Glomerular endothelial cell (primary cell): ENCODE measurements around the gene SOS1. TPM values are rescaled to one million over a fixed set of nuclear protein-coding genes. Genes with fewer than 3 reads are reported as not detected.
"Not testable (repeated sequence)": the region's sequence is repeated elsewhere in the genome, so short reads cannot be mapped to it uniquely, and the experiment has no call there.

Experiments
- DNase-seq: peaks from one replicate; pipeline ENCODE4 v3.0.0-alpha.2; 2011; ENCODE audit warnings: low read depth, low spot score; ENCODE audit errors: extremely low read depth
- total RNA-seq: library from RNA; depleted of rRNA; stranded (reverse); fragments of >200 nt; gene quantifications from 2 replicates; pipeline ENCODE4 v1.2.3, GENCODE V29; 2015

SOS1 gene
- total RNA-seq, 1 donor from 2014 or later, result 21.0 TPM

DNA sequence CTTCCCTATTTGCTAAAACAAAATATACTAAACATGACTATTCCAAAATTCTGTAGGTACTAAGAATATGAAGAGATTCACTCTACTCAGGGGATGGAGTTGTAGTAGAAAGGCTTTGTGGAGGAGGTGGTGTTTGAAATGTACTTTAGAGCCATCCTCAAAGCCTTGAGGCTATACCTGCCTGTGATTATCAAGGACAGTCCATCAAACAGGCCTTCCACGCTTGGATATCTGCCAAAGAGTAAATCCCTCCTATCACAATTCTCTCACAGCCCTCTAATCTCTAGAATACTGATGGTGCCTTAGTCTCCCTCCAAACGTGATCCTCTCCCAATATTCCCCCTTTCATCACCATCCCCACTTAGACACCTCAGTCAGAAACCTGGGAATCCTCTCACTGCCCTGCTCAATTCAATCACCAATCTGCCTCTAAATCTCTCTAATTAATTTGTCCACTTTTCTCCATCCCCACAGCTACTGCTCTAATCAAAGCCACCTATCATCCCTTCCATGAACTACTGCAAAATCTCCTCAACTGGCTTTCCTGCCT is 13.1 kb downstream of the SOS1 start:
- DNase-seq, result no peak

DNA sequence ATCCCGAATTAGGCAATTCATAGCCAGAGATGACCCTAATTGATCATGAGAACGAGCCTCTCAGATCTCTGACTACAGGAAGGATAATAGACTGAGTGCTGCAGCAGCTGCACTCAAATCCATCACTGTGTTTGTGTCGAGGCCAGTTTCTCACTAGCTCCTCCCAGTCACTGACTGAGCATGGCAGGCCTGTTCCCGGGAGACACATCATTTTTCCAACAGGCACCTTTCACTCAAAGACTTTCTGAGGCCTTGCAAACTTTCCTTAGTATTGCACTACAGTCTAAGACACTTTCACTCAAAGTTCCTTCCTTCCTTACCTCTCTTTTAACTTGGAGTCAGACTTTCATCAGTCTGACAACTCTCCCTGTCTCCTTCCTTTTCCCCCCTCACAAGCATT is 13.7 kb downstream of the SOS1 start:
- DNase-seq, result no peak

DNA sequence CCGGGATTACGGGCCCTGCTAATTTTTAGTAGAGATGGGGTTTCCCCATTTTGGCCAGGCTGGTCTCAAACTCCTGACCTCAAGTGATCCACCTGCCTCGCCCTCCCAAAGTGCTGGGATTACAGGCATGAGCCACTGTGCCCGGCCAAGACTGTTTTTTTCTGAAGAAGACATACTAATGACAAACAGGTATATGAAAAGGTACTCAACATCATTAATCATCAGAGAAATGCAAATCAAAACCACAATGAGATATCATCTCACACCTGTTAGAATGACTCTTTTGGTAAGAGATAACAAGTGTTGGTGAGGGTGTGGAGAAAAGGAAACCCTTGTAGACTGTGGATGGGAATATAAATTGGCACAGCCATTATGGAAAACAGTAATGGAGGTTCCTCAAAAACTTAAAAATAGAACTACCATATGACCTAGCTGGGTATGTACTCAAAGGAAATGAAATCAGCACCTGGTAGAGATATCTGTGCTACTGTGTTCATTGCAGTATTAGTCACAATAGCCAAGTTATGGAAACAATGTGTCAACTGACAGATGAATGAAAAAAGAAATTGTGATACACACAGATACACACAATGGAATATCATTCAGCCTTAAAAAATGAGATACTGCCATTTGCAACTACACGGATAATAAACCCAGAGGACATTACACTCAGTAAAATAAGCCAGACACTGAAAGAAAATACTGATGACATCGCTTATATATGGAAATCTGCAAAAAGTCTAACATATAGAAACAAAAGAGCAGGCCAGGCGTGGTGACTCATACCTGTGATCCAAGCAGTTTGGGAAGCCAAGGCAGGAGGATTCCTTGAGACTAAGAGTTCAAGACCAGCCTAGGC is 20.8 kb downstream of the SOS1 start:
- no peak for DNase-seq

DNA sequence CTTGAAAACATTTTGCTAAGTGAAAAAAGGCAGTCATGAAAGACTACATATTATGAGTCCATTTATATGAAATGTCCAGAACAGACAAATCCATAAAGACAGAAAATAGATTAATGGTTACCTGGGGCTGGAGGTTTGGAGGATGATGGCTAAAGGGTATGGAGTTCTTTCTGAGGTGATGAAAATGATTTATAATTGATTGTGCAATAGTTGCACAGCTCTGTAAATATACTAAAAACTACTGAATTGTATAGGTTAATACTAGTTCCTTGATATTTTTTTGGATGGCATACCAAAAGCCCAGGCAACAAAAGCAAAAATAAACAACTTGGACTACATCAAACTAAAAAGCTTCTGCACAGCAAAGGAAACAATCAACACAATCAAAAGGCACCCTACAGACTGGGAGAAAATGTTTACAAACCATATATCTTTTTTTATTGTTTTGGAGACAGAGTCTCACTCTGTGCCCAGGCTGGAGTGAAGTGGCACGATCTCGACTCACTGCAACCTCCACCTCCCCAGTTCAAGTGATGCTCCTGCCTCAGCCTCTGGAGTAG is 21.5 kb downstream of the SOS1 start:
- no peak for DNase-seq

DNA sequence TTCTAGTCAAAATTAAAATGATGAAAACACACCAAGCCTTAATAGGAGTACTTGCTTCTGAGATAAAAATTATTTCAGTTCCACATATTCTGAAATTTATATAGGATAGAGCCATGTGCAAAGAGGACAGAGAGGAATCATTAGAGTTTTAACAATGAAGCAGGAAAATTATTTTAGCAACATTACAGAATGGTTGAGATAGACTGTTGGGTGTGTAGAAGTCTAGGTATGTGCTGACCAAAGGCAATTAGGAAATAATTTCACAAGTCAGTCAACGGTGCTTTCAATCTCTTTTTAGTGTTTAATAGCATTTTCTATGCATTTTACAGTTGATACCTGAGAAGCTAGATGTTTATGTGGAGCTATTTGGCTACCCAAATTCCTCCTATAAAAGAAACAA is 25.2 kb downstream of the SOS1 start:
- no peak for DNase-seq

DNA sequence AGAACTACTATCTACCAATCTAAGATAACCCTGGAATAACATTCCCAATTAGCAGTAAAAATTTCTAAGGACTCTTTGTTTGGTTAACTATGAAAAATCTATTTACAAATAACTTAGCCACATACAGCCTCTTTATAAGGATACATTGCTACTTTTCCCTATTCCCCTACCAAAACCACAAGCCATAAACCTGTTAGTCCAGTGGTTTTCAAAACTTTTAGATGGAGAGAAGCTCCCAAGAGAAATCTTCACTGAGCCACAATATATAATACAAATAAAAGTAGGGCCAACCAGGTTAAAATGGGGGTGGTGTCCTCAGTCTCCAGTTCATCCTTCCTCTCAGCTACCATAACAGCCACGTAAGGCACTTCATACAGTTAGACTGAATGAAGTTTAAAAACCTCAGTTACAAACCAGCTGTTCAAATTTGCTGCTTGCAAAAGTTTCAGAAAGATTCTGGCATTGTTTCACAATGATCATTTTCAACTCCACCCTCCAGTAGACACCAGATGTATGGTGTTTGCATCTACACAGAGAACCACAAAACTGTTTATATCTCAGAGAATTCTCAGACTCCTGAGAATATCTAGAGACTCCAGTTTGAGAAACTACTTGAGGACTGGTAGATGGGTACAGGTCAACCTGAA is 26.0 kb downstream of the SOS1 start:
- no peak for DNase-seq

DNA sequence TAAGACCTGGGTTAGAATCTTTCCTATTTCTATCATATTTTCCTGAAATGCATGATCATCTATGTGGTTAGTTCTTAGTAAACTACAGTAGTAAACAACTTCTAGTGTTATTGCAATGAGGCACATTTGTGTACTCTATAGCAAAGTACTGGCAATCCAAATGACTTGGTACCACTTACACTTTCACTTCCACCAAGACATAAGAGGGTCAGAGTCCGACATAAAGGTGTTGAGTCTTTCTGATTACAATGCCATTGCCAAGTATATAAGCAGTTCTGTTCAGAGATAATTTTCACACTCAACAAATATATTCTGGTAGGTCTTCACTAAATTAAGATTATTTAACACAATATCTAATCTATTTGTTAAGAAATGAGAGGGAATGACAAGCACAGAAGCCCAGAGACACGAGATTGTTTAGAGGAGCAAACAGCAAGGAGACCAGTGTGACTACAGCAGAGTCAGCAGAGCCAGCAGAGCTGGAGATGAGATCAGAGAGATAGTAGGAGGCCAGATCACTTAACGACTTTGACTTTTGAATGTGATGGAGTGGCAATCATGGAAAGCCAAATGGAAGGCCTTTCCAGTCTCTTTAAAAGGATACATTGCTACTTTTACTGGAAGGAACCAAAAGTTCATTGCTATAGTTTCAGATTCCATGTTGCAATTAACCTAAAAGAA is 27.5 kb downstream of the SOS1 start:
- no peak for DNase-seq

DNA sequence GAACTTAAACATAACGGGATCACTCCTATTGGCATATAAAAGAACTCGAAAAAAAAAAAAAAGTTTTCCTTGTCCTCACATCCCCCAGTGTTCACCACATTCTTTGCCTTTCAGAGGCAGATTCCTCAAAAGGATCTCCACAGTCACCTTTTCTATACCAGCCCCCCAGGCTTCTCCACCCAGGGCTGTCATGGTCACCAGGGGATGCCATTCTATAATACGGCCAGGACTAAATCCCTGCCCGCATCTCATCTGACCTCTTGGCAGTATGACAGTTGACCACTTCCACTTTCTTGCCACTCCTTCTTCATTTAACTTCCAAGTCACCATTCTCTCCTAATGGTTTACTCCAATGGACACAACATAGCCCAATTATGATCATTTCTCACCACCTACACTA is 29.3 kb downstream of the SOS1 start:
- DNase-seq, result no peak

DNA sequence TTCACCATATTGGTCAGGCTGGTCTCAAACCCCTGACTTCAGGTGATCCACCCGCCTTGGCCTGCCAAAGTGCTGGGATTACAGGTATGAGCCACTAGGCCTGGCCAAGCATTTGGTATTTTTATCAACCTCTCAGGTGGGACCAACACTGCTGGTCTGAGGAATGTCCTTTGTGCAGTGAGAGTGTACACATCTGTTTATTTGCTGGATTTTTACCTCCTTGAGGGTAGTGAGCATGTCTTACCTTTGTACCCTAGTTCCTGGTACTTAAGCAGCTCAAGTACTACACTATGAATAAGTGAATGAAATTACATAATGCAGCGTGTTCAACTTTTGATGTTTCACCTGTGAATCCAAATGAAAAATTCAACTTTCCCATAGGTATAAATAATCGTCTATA is 29.8 kb downstream of the SOS1 start:
- no peak for DNase-seq

DNA sequence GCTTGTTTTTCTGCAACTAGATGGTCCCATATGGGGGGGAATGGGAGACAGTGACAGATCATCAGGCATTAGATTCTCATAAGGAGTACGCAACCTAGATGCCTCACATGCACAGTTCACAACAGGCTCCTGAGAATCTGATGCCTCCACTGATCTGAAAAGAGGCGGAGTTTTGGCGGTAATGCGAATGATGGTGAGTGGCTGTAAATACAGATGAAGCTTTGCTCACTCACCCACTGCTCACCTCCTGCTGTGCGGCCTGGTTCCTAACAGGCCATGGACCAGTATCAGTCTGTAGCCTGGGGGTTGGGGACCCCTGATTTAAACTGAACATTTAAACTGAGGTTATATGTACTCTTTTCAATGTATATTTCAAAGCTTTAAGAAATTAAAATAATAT is 40.7 kb downstream of the SOS1 start:
- DNase-seq, result no peak

DNA sequence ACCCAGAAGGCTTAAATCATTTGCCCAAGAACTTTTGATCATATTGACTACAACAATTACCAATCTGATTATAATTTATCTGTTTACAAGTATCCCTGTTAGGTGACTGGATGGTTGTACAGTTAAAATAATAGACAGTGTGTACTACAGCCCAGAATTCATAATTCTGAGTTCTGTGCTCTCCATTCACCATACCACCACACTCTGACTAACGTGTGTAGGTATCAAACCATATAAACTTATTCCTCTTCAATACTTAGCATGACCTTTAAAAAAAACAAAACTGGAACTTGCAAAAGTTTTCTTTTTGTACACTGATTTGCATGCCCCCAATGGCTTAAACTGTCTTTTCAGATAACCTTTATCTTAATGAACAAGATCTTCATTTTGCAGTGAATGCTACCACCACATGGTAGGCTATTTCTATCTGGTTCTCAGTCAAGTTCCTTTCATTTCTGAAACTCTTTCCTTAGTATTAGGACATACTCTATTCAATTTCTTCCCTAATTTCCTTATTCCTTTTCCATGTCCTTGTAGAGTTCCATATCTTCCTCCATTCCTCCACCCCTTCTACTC is 50.9 kb downstream of the SOS1 start:
- no peak for DNase-seq

DNA sequence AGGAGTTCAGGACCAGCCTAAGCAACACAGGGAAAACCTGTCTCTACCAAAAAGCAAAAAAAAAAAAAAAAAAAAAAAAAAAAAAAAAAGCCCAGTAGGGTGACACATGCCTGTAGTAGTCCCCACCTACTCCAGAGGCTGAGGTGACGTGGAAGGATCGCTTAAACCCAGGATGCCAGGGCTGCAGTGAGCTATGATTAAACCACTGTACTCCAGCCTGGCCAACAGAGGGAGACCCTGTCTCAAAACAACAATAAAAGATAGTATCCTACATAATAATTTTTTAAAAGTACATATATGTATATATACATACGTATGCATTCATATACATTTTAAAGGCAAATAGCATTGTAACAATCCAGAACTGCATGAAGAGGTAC is 51.7 kb downstream of the SOS1 start:
- no peak for DNase-seq

DNA sequence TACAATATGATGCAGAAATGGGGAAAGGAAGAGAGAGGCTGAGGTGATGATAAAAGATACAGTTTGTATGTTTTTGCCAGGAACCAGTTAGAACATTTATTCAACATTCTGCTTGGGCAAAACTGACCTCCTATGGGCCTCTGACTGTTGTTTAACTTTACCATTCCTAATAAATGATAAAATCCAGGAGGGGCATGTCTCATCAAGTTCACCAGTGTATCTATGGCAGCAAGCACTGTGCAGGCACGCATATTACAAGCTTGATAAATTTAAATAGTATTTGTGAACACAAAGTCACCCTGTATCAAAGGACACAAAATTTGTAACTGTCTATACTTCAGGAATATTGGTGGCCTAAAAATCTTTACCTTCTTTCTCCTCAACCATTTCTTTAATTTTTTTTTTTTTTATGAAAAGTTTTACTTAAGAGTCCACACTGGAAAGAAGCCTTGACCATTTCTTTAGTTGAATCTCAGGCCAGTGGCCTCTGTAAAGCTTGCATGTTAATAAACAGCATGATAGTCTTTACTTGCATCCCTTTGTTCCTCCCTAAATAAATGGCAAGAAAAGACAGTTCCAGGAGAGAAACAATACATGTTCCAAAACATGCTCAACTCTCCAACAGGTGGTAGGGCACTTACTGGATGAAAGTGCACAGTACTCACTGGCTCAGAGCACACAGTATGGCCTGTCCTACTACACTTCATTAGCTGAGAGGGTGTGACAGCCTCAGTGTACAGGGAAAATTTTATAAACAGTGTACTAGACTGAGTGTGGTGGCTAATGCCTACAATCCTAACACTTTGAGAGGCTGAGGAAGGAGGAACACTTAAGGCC is 52.3 kb downstream of the SOS1 start:
- DNase-seq, result no peak

DNA sequence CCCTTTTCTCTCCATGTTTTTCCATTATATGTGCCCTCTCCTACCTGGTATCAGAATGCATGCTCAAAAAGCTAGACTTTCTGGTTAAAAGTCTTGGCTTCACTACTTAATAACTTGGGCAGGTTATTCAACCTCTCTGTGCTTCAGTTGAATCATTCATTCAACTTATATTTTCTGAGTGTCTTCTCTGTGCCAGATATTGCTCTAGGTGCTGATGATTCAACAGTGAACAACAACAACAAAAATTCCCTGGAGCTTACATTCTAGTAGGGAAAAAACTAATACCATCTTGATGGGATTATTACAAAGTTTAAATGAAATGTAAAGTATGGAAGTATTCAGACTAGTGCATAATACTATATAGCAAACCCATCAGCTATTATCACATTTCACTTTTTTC is 55.2 kb downstream of the SOS1 start:
- DNase-seq, result no peak

DNA sequence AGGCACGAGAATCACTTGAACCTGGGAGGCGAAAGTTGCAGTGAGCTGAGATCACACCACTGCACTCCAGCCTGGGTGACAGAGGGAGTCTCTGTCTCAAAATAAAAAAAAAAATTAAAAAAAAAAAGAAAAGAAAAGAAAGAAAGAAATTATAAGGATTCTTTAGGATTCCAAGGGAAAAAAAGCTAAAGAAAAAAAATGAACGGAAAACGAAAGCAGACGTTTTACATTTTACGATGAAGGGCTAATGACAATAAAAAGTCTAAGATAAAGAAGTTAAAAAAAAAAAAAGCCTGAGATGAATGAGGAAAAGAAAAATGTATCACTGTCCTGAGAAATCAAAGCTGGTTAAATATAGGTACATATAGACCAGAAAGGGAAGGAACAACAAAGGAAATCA is 58.5 kb downstream of the SOS1 start:
- no peak for DNase-seq

DNA sequence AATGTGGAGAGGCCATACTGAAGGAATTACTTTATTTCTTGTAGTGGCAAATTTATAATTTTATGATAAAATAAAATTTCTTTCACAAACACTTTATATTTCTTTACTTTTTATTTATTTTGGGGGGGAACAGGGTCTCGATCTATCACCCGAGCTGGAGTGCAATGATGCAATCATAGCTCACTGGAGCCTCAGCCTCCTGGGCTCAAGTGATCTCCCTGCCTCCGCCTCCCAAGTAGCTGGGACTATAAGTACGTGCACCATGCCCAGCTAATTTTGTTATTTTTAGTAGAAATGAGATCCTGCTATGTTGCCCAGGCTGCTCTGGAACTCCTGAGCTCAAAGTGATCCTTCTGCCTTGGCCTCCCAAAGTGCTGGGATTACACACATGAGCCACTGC is 59.6 kb downstream of the SOS1 start:
- no peak for DNase-seq

DNA sequence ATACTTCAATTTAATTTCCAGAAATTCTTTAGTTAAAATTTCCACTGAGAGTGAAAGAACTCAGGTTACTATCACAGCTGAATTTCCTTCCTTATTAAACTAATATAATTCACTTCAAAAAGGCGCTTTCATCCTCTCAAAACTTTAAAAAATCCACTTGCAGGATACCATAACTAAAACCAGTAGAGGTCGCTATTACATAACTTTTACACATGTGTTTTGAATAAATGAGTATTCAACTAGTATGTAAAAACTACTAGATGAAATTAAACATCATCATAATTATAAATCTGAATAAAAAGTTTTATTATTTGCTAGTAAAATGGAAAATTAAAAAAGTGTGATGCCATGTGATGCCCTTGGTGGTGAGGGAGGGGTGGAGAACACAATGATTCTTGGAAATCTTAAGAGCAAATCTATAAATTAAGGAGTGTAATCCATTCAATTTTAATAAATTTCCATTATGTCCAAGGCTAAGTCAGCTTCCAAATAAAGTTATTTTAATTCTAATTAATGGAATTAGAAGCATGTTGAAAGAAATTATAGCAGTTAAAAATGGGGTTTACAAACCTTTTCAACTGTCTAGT is 61.4 kb downstream of the SOS1 start:
- peak; percentile 33 for DNase-seq

DNA sequence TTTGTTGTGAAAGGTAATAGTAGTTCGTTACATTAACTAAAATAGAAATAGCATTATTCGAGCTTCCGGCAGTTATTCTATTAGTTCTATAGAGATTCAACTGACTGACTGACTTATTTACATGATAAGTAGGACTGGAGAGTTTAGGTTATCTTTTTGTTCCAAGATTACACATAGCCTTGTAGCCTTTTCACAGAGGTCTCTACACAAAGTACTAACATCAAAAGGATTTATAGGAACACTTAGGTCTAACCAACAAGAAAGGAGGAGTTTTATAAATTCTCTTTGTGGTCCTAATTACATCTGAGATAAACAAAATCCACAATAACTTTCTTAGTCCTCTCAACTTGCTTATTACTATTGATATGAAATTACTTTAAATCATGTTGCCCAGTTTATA is 62.8 kb downstream of the SOS1 start:
- DNase-seq, result no peak

DNA sequence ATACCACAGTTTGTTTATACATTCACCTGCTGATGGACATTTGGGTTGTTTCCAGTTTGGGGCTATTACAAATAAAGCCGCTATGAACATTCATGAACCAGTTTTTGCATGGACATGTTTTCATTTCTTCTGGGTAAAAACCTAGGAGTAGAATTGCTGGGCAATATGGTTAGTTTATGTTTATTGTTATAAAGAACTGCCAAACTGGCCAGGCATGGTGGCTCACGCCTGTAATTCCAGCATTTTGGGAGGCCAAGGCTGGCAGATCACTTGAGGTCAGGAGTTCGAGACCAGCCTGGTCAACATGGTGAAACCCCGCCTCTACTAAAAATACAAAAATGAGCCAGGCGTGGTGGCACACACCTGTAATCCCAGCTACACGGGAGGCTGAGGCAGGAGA is 68.2 kb downstream of the SOS1 start:
- DNase-seq, result not testable (repeated sequence)

DNA sequence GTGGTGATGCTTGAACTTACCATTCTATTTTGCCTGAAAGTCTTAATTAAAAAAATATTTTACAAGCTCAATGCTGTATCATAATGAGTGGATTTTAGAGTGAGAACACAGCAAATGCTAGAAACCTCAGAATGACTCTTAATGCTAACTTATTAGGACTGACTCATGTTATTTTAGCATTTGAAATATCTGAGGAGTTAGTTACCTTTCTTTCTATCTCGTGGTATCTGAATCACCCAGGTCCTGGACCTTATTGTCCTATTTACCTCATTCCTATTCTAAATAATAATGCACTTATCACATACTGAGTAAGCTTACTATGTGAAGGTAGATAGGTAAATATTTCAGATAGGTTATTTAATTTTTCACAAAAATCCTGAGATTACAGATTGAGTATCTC is 70.7 kb downstream of the SOS1 start:
- no peak for DNase-seq
